D721Med (cell line): ENCODE results near the gene CDC34.

ENCODE experiments used
- DNase-seq: peaks from one replicate; pipeline ENCODE4 v3.0.0; 2011; ENCODE audit warnings: low spot score; ENCODE audit not compliant: insufficient read length
- FAIRE-seq: peaks from 2 replicates; lab custom pipeline; 2011; peaks lifted over from hg19 to GRCh38; lab: Jason Lieb, UNC
- TF ChIP-seq, protein P1 (sequence below): IDR thresholded peaks from 2 replicates; pipeline ENCODE4 v1.5.1; 2012; ENCODE audit warnings: mild to moderate bottlenecking, control low read depth; ENCODE audit not compliant: insufficient read depth; ENCODE audit errors: missing control alignments

CDC34 gene

GRCh38 chr19:531753-532560, at the start of gene CDC34:
CDC34 (plus strand) TSS chr19:531760; CDS start chr19:531932, 172 bp downstream.
- DNase-seq: no peak
- TF ChIP-seq, protein P1, sequence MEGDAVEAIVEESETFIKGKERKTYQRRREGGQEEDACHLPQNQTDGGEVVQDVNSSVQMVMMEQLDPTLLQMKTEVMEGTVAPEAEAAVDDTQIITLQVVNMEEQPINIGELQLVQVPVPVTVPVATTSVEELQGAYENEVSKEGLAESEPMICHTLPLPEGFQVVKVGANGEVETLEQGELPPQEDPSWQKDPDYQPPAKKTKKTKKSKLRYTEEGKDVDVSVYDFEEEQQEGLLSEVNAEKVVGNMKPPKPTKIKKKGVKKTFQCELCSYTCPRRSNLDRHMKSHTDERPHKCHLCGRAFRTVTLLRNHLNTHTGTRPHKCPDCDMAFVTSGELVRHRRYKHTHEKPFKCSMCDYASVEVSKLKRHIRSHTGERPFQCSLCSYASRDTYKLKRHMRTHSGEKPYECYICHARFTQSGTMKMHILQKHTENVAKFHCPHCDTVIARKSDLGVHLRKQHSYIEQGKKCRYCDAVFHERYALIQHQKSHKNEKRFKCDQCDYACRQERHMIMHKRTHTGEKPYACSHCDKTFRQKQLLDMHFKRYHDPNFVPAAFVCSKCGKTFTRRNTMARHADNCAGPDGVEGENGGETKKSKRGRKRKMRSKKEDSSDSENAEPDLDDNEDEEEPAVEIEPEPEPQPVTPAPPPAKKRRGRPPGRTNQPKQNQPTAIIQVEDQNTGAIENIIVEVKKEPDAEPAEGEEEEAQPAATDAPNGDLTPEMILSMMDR: no peak
- FAIRE-seq: no peak

DNA sequence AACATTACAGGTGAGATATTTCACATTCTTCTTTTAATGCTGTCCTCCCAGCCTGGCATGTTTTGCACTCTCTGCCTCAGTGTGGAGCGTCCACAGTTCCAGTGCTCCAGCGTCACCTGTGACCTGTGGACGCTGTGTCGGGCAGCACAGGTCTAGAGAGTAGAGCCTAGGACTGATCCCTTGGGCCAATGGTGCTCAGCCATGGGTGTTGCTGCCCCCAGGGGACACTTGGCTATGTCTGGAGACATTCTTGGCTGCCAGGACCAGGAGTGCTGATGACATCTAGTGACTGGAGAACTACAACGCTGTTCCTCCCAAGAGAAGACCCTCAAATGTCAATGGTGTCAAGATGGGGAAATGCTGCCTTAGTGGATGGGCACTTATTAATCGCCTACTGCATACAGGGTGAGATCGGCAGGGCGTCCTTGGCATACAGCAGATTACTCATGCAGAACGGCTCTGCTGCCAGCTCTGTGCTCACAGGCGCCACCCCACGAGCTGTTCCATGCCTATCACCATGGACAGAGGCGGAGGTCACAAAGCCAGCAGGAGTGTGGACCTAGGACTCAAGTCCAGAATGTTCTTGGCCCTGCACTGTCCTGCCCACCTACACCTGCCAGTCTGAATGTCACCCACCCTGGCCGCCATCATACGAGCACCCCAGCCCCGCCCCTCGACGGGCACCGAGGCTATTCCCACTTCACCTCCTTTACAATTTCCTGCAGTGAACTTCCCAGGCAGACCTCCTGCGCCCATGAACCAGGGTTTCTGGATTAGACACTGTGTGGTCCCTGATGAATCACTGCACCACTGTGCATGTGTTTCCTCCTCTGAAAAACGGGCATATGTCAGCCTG, 49.1 kb upstream of the CDC34 start:
- no peak for FAIRE-seq
- TF ChIP-seq, protein P1: no peak
- DNase-seq: no peak

GRCh38 chr19:483332-484072, 48.1 kb upstream of the CDC34 start:
- TF ChIP-seq, protein P1: no peak
- DNase-seq (no peak), FAIRE-seq (no peak)

GRCh38 chr19:484494-484893, 47.1 kb upstream of the CDC34 start:
- TF ChIP-seq, protein P1: no peak
- DNase-seq (no peak), FAIRE-seq (no peak)

DNA sequence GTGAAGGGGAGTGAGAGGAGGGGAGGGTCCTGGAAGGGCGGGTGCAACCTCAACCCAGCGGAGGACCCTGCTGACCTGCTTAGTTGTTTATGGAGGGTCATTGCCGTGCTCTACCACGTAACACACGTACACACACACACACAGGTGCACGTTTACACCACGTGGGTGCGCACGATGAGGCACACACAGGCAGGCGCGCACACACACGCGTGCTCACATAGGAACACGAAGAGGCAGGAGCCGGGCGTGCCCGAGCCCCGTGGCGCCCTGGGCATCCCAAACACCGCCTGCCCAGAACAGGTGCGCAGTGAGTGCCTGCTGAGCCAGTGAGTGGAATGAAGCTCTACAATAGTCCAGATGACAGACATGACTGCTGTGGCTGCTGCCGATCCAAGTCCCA, 46.5 kb upstream of the CDC34 start:
- TF ChIP-seq, protein P1: no peak
- DNase-seq (no peak), FAIRE-seq (no peak)

DNA sequence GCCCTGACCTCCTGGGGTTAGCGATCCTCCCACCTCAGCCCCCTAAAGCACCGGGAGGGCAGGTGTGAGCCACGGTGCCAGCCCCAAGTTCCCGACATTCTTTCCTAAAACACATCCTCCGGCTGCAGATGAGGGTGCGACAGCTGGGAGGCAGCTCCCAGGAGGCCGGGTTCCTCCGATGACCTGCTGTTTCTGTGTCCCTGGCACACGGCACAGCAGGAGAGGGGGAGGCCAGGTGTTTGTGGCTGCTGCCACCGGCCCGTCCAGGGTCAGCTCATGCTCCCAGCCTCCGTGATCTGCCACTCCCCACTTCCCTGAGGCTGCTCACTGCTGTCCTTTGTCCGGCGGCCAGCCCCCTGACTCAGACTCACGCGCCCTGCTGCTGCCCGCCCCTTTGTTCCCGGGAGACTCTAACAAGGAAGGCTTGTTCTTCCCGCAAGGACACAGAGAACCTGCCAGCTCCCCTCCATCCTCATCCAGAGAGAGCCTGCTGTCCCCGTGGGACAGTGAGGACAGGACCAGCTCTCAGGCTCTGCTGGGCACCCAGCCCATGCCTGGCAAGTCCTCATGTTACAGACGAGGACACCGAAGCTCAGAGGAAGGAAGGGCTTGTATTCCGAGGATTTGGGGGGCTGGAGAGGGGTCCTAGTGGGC, 45.9 kb upstream of the CDC34 start:
- TF ChIP-seq, protein P1: no peak
- DNase-seq (peak; percentile 30), FAIRE-seq (no peak)
